A673 (cell line): Measurements from ENCODE around the gene FAM184B. TPM values are rescaled to one million over a fixed set of nuclear protein-coding genes. Genes with fewer than 3 reads are reported as not detected.

Experiments used
- BruUV-seq: library from RNA; stranded (reverse); fragments of 400-500 nt; replicated peaks from 2 replicates; lab custom pipeline; 2021; lab: Mats Ljungman, UMichigan
- CTCF ChIA-PET: fragments of 300-600 bp; sonication (Branson Sonifier 250); formaldehyde crosslinking; loops from one replicate; lab custom pipeline; 2022; ENCODE audit warnings: antibody characterized with exemption; lab: Charles Lee
- POLR2A ChIA-PET: fragments of 300-600 bp; sonication (Branson Sonifier 250); formaldehyde crosslinking; loops from one replicate; lab custom pipeline; 2022; ENCODE audit warnings: antibody characterized with exemption; ENCODE audit not compliant: low non-redundant PET; lab: Charles Lee
- DNase-seq: peaks from one replicate; pipeline ENCODE4 v3.0.0-alpha.2; 2015; ENCODE audit warnings: low spot score
- H3K27ac ChIP-seq: fragments of 200-600 bp; sonication (generic); 2 replicates; pipeline ENCODE4 v1.5.1; 2016; ENCODE audit warnings: mixed run types, low read depth, mild to moderate bottlenecking, mixed read lengths, antibody characterized with exemption, low read length; ENCODE audit not compliant: poor library complexity, severe bottlenecking
- H3K27me3 ChIP-seq: fragments of 200-600 bp; sonication (generic); replicated peaks from 2 replicates; pipeline ENCODE4 v1.6.1; 2017; ENCODE audit warnings: mixed run types, low read depth, mild to moderate bottlenecking, mixed read lengths, antibody characterized with exemption, low read length; ENCODE audit not compliant: insufficient read depth, poor library complexity
- H3K36me3 ChIP-seq: fragments of 200-600 bp; sonication (generic); 2 replicates; pipeline ENCODE4 v1.6.1; 2016; ENCODE audit warnings: mixed run types, mild to moderate bottlenecking, mixed read lengths, antibody characterized with exemption, low read length; ENCODE audit not compliant: insufficient read depth, poor library complexity, severe bottlenecking
- H3K4me1 ChIP-seq: fragments of 200-600 bp; sonication (generic); 2 replicates; pipeline ENCODE4 v1.6.1; 2017; ENCODE audit warnings: mixed run types, mild to moderate bottlenecking, mixed read lengths, antibody characterized with exemption, low read length; ENCODE audit not compliant: insufficient read depth, poor library complexity, severe bottlenecking
- H3K4me3 ChIP-seq: fragments of 200-600 bp; sonication (generic); 2 replicates; pipeline ENCODE4 v1.5.1; 2016; ENCODE audit warnings: low read depth, mixed run types, mild to moderate bottlenecking, mixed read lengths, low read length; ENCODE audit not compliant: poor library complexity, severe bottlenecking
- H3K9me3 ChIP-seq: fragments of 200-600 bp; sonication (generic); 2 replicates; pipeline ENCODE4 v1.6.1; 2016; ENCODE audit warnings: mixed run types, low read depth, mild to moderate bottlenecking, mixed read lengths, antibody characterized with exemption, low read length; ENCODE audit not compliant: poor library complexity, severe bottlenecking
- CTCF ChIP-seq: fragments of 300-800, 200-600 bp; sonication (generic); conservative IDR thresholded peaks from 2 replicates; pipeline ENCODE4 v1.5.1; 2017; ENCODE audit warnings: low read depth, mild to moderate bottlenecking, antibody characterized with exemption, low read length, moderate library complexity, mixed read lengths
- EZH2 ChIP-seq: fragments of 200-600 bp; sonication (generic); IDR thresholded peaks from 2 replicates; pipeline ENCODE4 v1.6.1; 2017; ENCODE audit warnings: borderline replicate concordance, low read depth, mild to moderate bottlenecking, mixed read lengths, antibody characterized with exemption, low read length; ENCODE audit not compliant: poor library complexity, severe bottlenecking
- intact Hi-C: fragments of 100-400 bp; cut with micrococcal nuclease; formaldehyde crosslinking; loops from one replicate; pipeline ENCODE4 v1.10.0; 2022; ENCODE audit not compliant: unreplicated experiment
- total RNA-seq: library from RNA; stranded (reverse); gene quantifications from 2 replicates; pipeline ENCODE4 v1.2.3, GENCODE V29; 2021

FAM184B gene
- total RNA-seq, 1 experiment from 2014 or later, result 0.26 TPM

GRCh38 chr4:17665852-17666251 lies 115.6 kb downstream of the FAM184B start:
- POLR2A ChIA-PET, result no interaction called here

DNA sequence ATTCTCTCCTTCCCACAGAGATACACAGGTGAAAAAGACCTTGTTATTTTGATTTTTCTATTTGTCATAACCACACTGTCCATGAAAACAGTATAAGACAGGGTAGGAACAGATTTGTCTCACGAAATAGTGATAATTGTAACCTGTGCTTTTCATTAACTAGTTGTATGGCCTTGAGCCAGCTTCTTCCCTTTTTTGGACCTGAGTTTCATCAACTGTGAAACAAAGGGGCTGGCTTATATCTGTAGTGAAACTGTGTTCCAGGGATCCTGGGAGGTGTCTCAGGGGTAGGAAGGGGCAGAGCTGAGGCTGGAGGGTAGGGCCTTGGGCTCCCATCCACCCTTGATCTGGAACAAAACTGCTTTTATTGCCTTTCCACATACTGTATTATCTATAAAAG lies 116.1 kb downstream of the FAM184B start:
- TF ChIP-seq EZH2, result no peak
- no peak for TF ChIP-seq CTCF
- intact Hi-C loops, result no loop called here
- ChIA-PET POLR2A (no interaction called here), CTCF (no interaction called here)
- no peak for DNase-seq
- no peaks in the 10 kb centered on the region for H3K9me3 ChIP-seq
- no peak overlapping the region for H3K4me3 ChIP-seq
- no TSS peak for BruUV-seq
- H3K27me3 ChIP-seq, result no peaks in the 10 kb centered on the region
- no peaks in the 10 kb centered on the region for H3K4me1 ChIP-seq
- no peaks in the 10 kb centered on the region for H3K36me3 ChIP-seq
- H3K27ac ChIP-seq, result no peak overlapping the region

More at GRCh38 chr4:17665852-17666251, 115.6 kb downstream of the FAM184B start:
- no peak overlapping the region for H3K27ac ChIP-seq
- no peaks in the 10 kb centered on the region for H3K36me3 ChIP-seq
- no TSS peak for BruUV-seq
- no peak overlapping the region for H3K4me3 ChIP-seq
- no peaks in the 10 kb centered on the region for H3K4me1 ChIP-seq
- CTCF ChIA-PET, result no interaction called here
- H3K27me3 ChIP-seq, result no peaks in the 10 kb centered on the region
- no peak for TF ChIP-seq EZH2
- no peak for TF ChIP-seq CTCF
- no peak for DNase-seq
- intact Hi-C loops, result no loop called here
- no peaks in the 10 kb centered on the region for H3K9me3 ChIP-seq

- intact Hi-C loops, result no loop called here
- ChIA-PET CTCF (no interaction called here), POLR2A (no interaction called here)
- BruUV-seq, result no TSS peak
- Histone ChIP-seq H3K27ac (no peak overlapping the region), H3K9me3 (no peaks in the 10 kb centered on the region), H3K4me3 (no peak overlapping the region), H3K36me3 (no peaks in the 10 kb centered on the region), H3K4me1 (no peaks in the 10 kb centered on the region), H3K27me3 (no peaks in the 10 kb centered on the region)
- no peak for TF ChIP-seq EZH2
- TF ChIP-seq CTCF, result no peak
- DNase-seq, result no peak
Observed at GRCh38 chr4:17664755-17665154, 116.7 kb downstream of the FAM184B start.
